HG02973 (cell line): ENCODE results near the gene CHAF1A.

Source experiments
- ATAC-seq: cut with Tn5 transposase; IDR thresholded peaks from one replicate; pipeline ENCODE4 v1.9.1; 2021; ENCODE audit warnings: moderate library complexity; ENCODE audit not compliant: unreplicated experiment

The CHAF1A gene

DNA sequence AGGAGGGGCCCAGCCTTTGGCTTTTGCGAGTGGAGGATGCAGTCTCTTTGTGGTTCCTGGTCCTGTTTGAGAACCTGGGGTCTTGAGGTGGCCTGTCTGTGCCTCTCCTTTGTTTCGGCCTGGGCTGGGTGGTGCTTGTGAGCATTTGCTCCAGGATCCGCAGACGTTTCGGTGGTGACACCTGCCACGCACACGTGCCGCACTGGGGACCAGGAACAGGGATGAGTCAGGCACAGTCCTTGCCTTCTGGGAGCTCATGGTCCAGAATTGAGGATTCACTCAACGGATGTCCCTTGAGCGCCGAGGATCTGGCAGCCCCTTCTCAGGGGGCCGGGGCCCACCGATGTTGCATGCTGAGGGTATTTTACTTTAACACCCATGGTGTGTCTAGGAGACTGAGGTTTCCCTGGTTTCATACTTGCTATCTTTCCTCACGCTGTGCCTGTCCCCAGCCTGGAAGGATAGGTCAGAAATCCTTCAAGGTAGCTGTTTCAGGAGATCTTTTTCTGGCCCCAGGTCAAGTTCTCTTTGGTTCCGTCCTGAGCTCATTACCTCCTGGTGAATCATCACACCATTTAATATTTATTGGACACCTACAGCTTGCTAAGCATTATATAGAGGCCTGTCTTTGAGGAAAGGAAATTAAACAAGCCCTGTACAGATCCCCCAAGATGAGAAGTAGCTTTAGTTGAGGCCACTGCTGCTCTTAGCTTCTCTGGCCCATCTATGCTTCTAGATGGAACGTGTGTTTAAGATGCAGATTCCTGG is 74.8 kb downstream of the CHAF1A start:
- ATAC-seq: no peak

DNA sequence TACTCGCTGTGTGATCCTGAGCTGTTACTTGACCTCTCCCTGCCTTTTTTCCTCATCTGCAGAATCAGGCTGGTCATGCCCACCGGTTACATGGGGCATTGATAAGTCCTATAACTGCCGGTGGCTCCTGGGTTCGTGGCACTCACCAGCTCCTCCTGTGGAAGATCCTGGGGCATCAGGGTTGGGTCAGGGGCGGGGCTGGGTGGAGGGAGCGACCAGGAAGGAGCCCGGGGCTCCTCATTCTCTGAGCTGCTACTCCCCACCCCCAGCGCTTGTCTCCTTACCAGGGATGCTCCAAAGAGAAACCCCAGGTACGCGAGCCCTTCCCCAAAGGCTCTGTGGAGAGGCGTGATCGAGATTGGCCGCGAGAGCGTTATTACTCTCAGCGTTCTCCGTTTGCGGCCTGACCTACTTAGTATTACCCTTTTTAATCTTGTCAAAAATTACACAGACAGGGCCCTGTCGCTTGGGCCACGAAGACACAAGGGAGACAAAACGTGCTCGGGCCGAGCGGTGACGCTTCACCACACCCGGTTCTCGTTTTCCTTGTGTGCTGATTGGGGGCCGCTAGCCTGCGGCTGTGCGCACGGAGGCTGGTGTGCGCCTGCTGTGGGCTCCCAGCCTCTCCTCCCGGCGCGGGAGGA is 80.4 kb downstream of the CHAF1A start:
- no peak for ATAC-seq

DNA sequence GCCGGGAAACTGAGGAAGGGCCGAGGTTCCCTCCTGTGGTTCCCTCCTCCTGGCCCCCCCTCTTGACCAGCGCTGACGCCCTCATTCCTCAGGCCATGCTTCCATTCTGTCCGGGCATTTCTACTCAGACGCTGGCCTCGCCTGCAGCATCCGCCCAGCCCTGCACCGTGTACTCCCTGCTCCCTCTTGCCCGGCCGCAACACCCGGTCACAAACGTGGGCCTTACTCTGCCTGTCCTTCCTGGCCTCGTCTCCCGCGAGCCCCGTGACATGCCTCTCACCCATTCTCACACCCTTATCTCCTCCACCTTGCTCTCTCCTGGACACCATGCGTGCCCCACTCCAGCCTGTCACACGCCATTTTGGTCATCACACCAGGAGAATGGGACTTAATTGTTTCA is 80.9 kb downstream of the CHAF1A start:
- ATAC-seq: no peak

DNA sequence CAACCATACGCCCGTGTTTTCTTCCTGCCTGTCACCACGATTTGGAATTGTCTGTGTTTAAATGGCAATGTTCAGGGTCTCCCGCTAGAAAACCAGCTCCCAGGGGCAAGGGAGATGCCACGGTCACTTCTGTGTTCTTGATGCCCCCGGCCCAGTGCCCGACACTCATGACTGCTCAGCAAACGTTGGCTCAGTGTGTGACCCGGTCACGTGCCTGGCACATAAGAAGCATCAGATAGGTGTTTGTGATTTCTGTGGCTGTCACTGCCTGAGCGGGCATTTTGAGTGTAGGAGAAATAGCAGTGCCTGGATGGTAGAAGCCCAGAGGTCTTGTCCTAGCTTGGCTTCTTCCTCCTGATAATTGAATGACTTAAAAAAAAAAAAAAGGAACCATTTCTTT is 85.1 kb downstream of the CHAF1A start:
- ATAC-seq: no peak

DNA sequence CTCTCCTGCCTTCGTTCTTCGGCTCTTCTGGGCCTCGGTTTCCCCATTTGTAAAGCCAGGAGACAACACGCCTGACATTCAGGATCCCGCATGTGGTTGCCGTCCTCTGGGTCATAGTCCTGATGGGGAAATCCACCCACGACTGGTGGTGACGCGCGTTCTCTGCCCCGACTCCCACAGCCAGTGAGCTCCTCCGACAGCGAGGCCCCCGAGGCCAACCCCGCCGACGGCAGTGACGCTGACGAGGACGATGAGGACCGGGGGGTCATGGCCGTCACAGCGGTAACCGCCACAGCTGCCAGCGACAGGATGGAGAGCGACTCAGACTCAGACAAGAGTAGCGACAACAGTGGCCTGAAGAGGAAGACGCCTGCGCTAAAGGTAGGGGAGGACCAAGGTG is 86.1 kb downstream of the CHAF1A start:
- ATAC-seq: no peak

DNA sequence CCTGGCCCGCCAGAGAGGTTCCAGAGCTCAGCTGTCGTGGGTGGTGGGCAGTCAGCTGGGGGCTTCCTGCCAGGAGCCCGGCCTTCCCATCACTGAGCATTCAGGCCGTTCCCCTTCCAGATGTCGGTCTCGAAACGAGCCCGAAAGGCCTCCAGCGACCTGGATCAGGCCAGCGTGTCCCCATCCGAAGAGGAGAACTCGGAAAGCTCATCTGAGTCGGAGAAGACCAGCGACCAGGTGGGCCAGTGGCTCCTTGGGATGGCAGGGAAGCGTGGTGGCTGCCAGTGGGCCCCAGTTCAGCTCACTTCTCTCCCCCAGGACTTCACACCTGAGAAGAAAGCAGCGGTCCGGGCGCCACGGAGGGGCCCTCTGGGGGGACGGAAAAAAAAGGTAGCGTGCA is 89.0 kb downstream of the CHAF1A start:
- no peak for ATAC-seq

DNA sequence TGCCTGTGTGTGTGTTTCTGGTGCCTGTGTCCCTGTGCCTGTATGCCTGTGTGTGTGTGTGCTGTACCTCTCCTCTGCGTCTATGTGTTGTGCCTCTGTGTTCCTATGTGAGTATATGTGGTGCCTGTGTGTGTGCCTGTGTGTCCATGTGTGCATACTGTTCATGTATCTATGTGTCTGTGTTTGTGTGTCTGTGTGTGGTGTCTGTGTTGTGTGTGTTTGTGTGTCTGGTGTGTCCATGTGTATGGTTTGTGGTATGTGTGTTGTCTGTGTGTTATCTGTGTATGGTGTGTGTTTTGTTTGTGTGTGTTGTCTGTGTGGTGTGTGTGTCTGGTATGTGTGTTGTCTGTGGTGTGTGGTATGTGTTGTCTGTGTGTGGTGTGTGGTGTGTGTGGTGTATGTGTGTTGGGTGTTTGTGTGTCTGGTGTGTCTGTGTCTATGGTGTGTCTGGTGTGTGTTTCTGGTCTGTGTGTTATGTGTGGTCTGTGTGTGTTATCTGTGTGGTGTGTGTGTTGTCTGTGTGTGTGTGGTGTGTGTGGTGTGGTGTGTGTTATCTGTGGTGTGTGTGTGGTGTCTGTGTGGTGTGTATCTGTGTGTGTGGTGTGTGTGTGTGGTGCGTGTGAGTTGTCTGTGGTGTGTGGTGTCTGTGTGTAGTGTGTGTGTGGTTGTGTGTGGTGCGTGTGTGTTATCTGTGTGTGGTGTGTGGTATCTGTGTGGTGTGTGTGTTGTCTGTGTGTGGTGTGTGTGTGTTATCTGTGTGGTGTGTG is 90.1 kb downstream of the CHAF1A start:
- no peak for ATAC-seq
